ENCODE measurements around the gene DDX59. TPM values are rescaled to one million over a fixed set of nuclear protein-coding genes. Genes with fewer than 3 reads are reported as not detected.
A peak's percentile ranks its signal among the peaks of the same experiment; 100 is the strongest.

The DDX59 gene
- total RNA-seq, 1 experiment from 2014 or later: 35.9 TPM

GRCh38 chr1:200660719-200661118, 9.0 kb downstream of the DDX59 start:
- no peak for TF ChIP-seq CTCF (conservative IDR thresholded peaks at IDR 0.05)
- no peak for TF ChIP-seq EZH2 (IDR thresholded peaks at IDR 0.05; ENCODE audit: low read depth)

GRCh38 chr1:200659269-200659668, 10.4 kb downstream of the DDX59 start:
- Histone ChIP-seq H3K36me3 (ENCODE audit: low read depth) (peaks cover 58% of the 10 kb centered on the region), H4K20me1 (ENCODE audit: insufficient read depth) (no peaks in the 10 kb centered on the region), H3K27me3 (ENCODE audit: insufficient read depth, low read depth) (no peaks in the 10 kb centered on the region), H3K4me2 (peak overlapping the region; percentile 26), H3K27ac (peak overlapping the region; percentile 58), H3F3A (ENCODE audit: insufficient read depth, low read depth) (peaks cover 32% of the 10 kb centered on the region), H3K79me2 (ENCODE audit: low read depth) (0 out of 2 replicates have a peak, but pooled peaks cover 6% of the 10 kb centered on the region), H3K9me2 (ENCODE audit: insufficient read depth) (no peaks in the 10 kb centered on the region), H3K4me3 (no peak overlapping the region), H3K4me1 (replicated peaks; ENCODE audit: insufficient read depth) (peaks cover 37% of the 10 kb centered on the region), H3K9me3 (ENCODE audit: insufficient read depth, low read depth) (no peaks in the 10 kb centered on the region), H2AFZ (no peak overlapping the region)
- no TSS peak for BruUV-seq (replicated peaks)
- DNase-seq: peak; percentile 77 to 88
- TF ChIP-seq EZH2 (IDR thresholded peaks at IDR 0.05; ENCODE audit: low read depth): no peak
- TF ChIP-seq CTCF (conservative IDR thresholded peaks at IDR 0.05): no peak
- POLR2A ChIA-PET (ENCODE audit: unreplicated experiment): interaction anchor here (0.6 to 2.4 kb wide), 2 partner anchors 10 to 112 kb away, joined by 3 to 20 read pairs; partner anchors contain the start of gene DDX59
- intact Hi-C loops (cut with micrococcal nuclease; ENCODE audit: unreplicated experiment): loop anchor here (1.0 kb wide), 1 partner anchor 19 kb away; no protein-coding TSS in a partner anchor
- CTCF ChIA-PET: no interaction called here

More at GRCh38 chr1:200660719-200661118, 9.0 kb downstream of the DDX59 start:
- CTCF ChIA-PET: no interaction called here
- intact Hi-C loops (cut with micrococcal nuclease; ENCODE audit: unreplicated experiment): no loop called here
- Histone ChIP-seq H3K4me2 (no peak overlapping the region), H3K4me3 (no peak overlapping the region), H3K4me1 (replicated peaks; ENCODE audit: insufficient read depth) (peaks cover 23% of the 10 kb centered on the region), H3K27me3 (ENCODE audit: insufficient read depth, low read depth) (no peaks in the 10 kb centered on the region), H4K20me1 (ENCODE audit: insufficient read depth) (no peaks in the 10 kb centered on the region), H3K36me3 (ENCODE audit: low read depth) (peaks cover 62% of the 10 kb centered on the region), H2AFZ (no peak overlapping the region), H3K9me2 (ENCODE audit: insufficient read depth) (no peaks in the 10 kb centered on the region), H3K9me3 (ENCODE audit: insufficient read depth, low read depth) (no peaks in the 10 kb centered on the region), H3K27ac (0 out of 2 replicates have a peak overlapping the region, but pooled peaks have one; percentile 58), H3K79me2 (ENCODE audit: low read depth) (0 out of 2 replicates have a peak, but pooled peaks cover 12% of the 10 kb centered on the region), H3F3A (ENCODE audit: insufficient read depth, low read depth) (peaks cover 19% of the 10 kb centered on the region)
- POLR2A ChIA-PET (ENCODE audit: unreplicated experiment): interaction anchor here (2.4 kb wide), 1 partner anchor 9 kb away, joined by 20 read pairs; the partner anchor contains the start of gene DDX59
- BruUV-seq (replicated peaks): no TSS peak
- no peak for DNase-seq

GRCh38 chr1:200658037-200658818, 11.5 kb downstream of the DDX59 start:
- no peaks in the 10 kb centered on the region for H3K27me3 ChIP-seq (ENCODE audit: insufficient read depth, low read depth)
- no peaks in the 10 kb centered on the region for H3K79me2 ChIP-seq (ENCODE audit: low read depth)
- H4K20me1 ChIP-seq (ENCODE audit: insufficient read depth): no peaks in the 10 kb centered on the region
- ChIA-PET CTCF (interaction anchor here (0.6 kb wide), 1 partner anchor 142 kb away, joined by 3 read pairs; no protein-coding TSS in a partner anchor), POLR2A (ENCODE audit: unreplicated experiment) (interaction anchor here (0.6 kb wide), 2 partner anchors 33 to 999 kb away, joined by 4 to 9 read pairs; no protein-coding TSS in a partner anchor)
- H3K27ac ChIP-seq: peak overlapping the region; percentile 58
- no peak overlapping the region for H3K4me3 ChIP-seq
- no peak overlapping the region for H3K4me2 ChIP-seq
- peaks cover 59% of the 10 kb centered on the region for H3K36me3 ChIP-seq (ENCODE audit: low read depth)
- TF ChIP-seq CTCF (conservative IDR thresholded peaks at IDR 0.05) (no peak), EZH2 (IDR thresholded peaks at IDR 0.05; ENCODE audit: low read depth) (no peak)
- BruUV-seq (replicated peaks): TSS peak; percentile 6
- H3F3A ChIP-seq (ENCODE audit: insufficient read depth, low read depth): peaks cover 36% of the 10 kb centered on the region
- intact Hi-C loops (cut with micrococcal nuclease; ENCODE audit: unreplicated experiment): no loop called here
- no peak overlapping the region for H2AFZ ChIP-seq
- no peak for DNase-seq
- no peaks in the 10 kb centered on the region for H3K9me2 ChIP-seq (ENCODE audit: insufficient read depth)
- H3K4me1 ChIP-seq (replicated peaks; ENCODE audit: insufficient read depth): peaks cover 38% of the 10 kb centered on the region
- no peaks in the 10 kb centered on the region for H3K9me3 ChIP-seq (ENCODE audit: insufficient read depth, low read depth)
